SK-N-SH treated with all-trans-retinoic acid at 6 μM for 48 hours (cell line): Measurements from ENCODE around the gene SH3BGRL2.

Experiments used
- ATAC-seq: fragments of 200-7000 bp; cut with Tn5 transposase; 3 replicates; pipeline ENCODE4 v1.9.1; 2020; ENCODE audit warnings: mild to moderate bottlenecking, moderate library complexity
- BACH2 ChIP-seq: fragments of 250-450 bp; sonication (Bioruptor Pico); IDR thresholded peaks from 2 replicates; pipeline ENCODE4 v1.9.0; 2021; ENCODE audit warnings: mild to moderate bottlenecking, borderline replicate concordance
- CSDC2 ChIP-seq: fragments of 250-450 bp; sonication (Bioruptor Pico); IDR thresholded peaks from 2 replicates; pipeline ENCODE4 v1.5.0; 2020; ENCODE audit warnings: mild to moderate bottlenecking, moderate library complexity
- ESRRG ChIP-seq: fragments of 250-450 bp; sonication (Bioruptor Pico); IDR thresholded peaks from 2 replicates; pipeline ENCODE4 v1.6.1; 2021; ENCODE audit warnings: mild to moderate bottlenecking
- GLIS3 ChIP-seq: fragments of 250-450 bp; sonication (Bioruptor Pico); IDR thresholded peaks from 2 replicates; pipeline ENCODE4 v1.5.0; 2020; ENCODE audit warnings: mild to moderate bottlenecking, moderate library complexity
- ISL1 ChIP-seq: fragments of 250-450 bp; sonication (Bioruptor Pico); IDR thresholded peaks from 2 replicates; pipeline ENCODE4 v2.1.2; 2022; ENCODE audit warnings: mild to moderate bottlenecking, moderate library complexity
- PPARA ChIP-seq: fragments of 250-450 bp; sonication (Bioruptor Pico); IDR thresholded peaks from 2 replicates; pipeline ENCODE4 v1.5.0; 2020; ENCODE audit warnings: mild to moderate bottlenecking, borderline replicate concordance
- RARB ChIP-seq: fragments of 250-450 bp; sonication (Bioruptor Pico); IDR thresholded peaks from 2 replicates; pipeline ENCODE4 v1.8.0; 2021; ENCODE audit warnings: mild to moderate bottlenecking, moderate library complexity
- SNAI2 ChIP-seq: fragments of 250-450 bp; sonication (Bioruptor Pico); IDR thresholded peaks from 2 replicates; pipeline ENCODE4 v1.5.0; 2020; ENCODE audit warnings: mild to moderate bottlenecking, moderate library complexity
- TCF4 ChIP-seq: fragments of 250-450 bp; sonication (Bioruptor Pico); IDR thresholded peaks from 2 replicates; pipeline ENCODE4 v1.8.0; 2021; ENCODE audit warnings: mild to moderate bottlenecking, moderate library complexity, borderline replicate concordance
- TOX ChIP-seq: fragments of 250-450 bp; sonication (Bioruptor Pico); IDR thresholded peaks from 2 replicates; pipeline ENCODE4 v1.8.0; 2021; ENCODE audit warnings: mild to moderate bottlenecking, moderate library complexity, borderline replicate concordance
- ZC3H10 ChIP-seq: fragments of 250-450 bp; sonication (Bioruptor Pico); IDR thresholded peaks from 2 replicates; pipeline ENCODE4 v1.5.1; 2021; ENCODE audit warnings: mild to moderate bottlenecking, moderate library complexity
- ZFP3 ChIP-seq: fragments of 250-450 bp; sonication (Bioruptor Pico); IDR thresholded peaks from 2 replicates; pipeline ENCODE4 v1.5.0; 2020; ENCODE audit warnings: mild to moderate bottlenecking, moderate library complexity
- ZFP30 ChIP-seq: fragments of 450-650 bp; formaldehyde crosslinking; IDR thresholded peaks from 2 replicates; pipeline ENCODE4 v1.5.0; 2022; ENCODE audit warnings: mild to moderate bottlenecking, moderate library complexity
- ZNF565 ChIP-seq: fragments of 450-650 bp; formaldehyde crosslinking; conservative IDR thresholded peaks from 2 replicates; pipeline ENCODE4 v1.5.0; 2020; ENCODE audit warnings: low read depth, mild to moderate bottlenecking, moderate library complexity
- ZNF70 ChIP-seq: fragments of 450-650 bp; formaldehyde crosslinking; IDR thresholded peaks from 2 replicates; pipeline ENCODE4 v1.5.0; 2020; ENCODE audit warnings: mild to moderate bottlenecking, moderate library complexity
- ZNF8 ChIP-seq: fragments of 450-650 bp; formaldehyde crosslinking; IDR thresholded peaks from 2 replicates; pipeline ENCODE4 v1.5.0; 2020; ENCODE audit warnings: mild to moderate bottlenecking, moderate library complexity
- TF ChIP-seq, protein P1 (sequence below): fragments of 250-450 bp; sonication (Bioruptor Pico); IDR thresholded peaks from 2 replicates; pipeline ENCODE4 v1.5.0; 2020; ENCODE audit warnings: mild to moderate bottlenecking, moderate library complexity
- TF ChIP-seq, protein P2 (sequence below): fragments of 250-450 bp; sonication (Bioruptor Pico); IDR thresholded peaks from 2 replicates; pipeline ENCODE4 v1.8.0; 2020; ENCODE audit warnings: mild to moderate bottlenecking, moderate library complexity, borderline replicate concordance
- TF ChIP-seq, protein P3 (sequence below): fragments of 250-450 bp; sonication (Bioruptor Pico); IDR thresholded peaks from 2 replicates; pipeline ENCODE4 v1.5.1; 2021; ENCODE audit warnings: mild to moderate bottlenecking, moderate library complexity

SH3BGRL2 gene

DNA sequence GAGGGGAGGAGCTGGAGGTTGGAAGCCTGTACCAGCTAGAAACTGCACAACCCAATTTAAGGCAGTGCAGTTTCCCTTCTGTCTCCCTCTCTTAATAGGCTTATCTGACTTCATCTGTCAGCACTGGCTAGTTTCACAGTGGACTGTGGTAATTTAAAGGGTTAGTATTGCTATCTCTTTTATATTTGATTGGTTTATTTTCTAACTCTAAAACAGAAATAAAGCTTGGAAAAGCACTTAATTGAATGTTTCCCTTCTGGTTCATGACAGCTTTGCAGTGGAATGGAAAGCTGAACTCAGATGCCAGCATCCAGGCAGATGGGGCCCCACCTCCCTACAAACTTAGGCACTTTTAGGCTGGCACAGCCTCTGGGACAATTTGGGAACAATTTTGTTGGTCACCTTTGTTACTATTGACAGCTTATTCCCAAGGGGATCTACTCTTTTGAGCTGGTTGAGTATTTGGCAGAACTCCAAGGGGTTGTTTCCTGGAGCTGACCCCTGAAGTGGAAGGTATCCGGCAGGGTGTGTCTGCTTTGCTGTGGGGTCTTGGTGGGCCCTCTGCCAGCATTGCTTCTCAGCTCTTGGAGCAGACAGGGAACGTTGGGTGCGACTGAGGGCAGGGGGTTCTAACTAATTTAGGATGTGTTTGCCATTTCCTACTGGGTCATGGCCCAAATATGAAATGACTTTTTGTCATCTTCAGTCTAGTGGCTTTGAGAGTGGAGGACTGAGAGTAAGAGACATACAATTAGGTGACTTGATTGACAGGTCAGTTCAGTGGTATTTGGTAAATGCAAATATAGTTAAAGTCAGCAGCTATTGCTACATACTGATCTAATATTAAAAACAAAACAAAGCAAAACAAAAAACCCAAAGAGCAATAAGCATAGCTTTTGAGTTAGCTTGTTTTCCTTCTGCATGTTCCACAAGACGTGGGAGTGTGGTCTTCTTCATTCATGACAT lies 9.3 kb downstream of the SH3BGRL2 start:
- TF ChIP-seq TCF4 (CRISPR knock-in tag) = 0 out of 2 replicates have a peak, but pooled peaks have one; percentile 34
- TF ChIP-seq, protein P1, sequence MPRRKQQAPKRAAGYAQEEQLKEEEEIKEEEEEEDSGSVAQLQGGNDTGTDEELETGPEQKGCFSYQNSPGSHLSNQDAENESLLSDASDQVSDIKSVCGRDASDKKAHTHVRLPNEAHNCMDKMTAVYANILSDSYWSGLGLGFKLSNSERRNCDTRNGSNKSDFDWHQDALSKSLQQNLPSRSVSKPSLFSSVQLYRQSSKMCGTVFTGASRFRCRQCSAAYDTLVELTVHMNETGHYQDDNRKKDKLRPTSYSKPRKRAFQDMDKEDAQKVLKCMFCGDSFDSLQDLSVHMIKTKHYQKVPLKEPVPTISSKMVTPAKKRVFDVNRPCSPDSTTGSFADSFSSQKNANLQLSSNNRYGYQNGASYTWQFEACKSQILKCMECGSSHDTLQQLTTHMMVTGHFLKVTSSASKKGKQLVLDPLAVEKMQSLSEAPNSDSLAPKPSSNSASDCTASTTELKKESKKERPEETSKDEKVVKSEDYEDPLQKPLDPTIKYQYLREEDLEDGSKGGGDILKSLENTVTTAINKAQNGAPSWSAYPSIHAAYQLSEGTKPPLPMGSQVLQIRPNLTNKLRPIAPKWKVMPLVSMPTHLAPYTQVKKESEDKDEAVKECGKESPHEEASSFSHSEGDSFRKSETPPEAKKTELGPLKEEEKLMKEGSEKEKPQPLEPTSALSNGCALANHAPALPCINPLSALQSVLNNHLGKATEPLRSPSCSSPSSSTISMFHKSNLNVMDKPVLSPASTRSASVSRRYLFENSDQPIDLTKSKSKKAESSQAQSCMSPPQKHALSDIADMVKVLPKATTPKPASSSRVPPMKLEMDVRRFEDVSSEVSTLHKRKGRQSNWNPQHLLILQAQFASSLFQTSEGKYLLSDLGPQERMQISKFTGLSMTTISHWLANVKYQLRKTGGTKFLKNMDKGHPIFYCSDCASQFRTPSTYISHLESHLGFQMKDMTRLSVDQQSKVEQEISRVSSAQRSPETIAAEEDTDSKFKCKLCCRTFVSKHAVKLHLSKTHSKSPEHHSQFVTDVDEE (CRISPR knock-in tag) = peak; percentile 70; the same call in 1 of the 2 replicates
- TF ChIP-seq PPARA (CRISPR knock-in tag) = no peak
- no peak for TF ChIP-seq RARB (CRISPR knock-in tag)
- TF ChIP-seq, protein P2, sequence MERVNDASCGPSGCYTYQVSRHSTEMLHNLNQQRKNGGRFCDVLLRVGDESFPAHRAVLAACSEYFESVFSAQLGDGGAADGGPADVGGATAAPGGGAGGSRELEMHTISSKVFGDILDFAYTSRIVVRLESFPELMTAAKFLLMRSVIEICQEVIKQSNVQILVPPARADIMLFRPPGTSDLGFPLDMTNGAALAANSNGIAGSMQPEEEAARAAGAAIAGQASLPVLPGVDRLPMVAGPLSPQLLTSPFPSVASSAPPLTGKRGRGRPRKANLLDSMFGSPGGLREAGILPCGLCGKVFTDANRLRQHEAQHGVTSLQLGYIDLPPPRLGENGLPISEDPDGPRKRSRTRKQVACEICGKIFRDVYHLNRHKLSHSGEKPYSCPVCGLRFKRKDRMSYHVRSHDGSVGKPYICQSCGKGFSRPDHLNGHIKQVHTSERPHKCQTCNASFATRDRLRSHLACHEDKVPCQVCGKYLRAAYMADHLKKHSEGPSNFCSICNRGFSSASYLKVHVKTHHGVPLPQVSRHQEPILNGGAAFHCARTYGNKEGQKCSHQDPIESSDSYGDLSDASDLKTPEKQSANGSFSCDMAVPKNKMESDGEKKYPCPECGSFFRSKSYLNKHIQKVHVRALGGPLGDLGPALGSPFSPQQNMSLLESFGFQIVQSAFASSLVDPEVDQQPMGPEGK = no peak
- peak; percentile 80 for TF ChIP-seq ISL1 (CRISPR knock-in tag)
- no peak for TF ChIP-seq ESRRG (CRISPR knock-in tag)
- no peak for TF ChIP-seq TOX
- peak; percentile 80 for ATAC-seq

DNA sequence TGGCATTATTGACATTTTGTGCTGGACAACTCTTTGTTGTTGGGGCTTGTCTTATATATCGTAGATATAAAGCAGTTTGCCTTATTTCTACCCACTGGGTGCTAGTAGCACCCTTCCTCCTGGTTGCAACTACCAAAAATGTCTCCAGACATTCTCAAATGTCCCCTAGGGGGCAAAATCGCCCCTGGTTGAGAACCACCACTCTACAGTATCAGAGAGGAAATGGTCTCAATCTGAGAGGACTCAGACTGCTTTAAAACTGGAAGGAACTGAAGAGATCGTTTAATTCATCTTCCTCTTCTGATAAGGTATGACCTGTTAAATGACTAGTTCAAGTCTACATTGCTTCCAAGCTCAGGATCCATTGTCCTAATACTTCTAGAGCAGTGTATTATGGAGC lies 14.9 kb downstream of the SH3BGRL2 start:
- ATAC-seq = no peak
- TF ChIP-seq ISL1 (CRISPR knock-in tag) (no peak), ZNF70 (CRISPR knock-in tag) (no peak), SNAI2 (CRISPR knock-in tag) (no peak), ZFP3 (no peak), TOX (no peak), PPARA (CRISPR knock-in tag) (no peak), RARB (CRISPR knock-in tag) (no peak), CSDC2 (CRISPR knock-in tag) (no peak), BACH2 (no peak), ZC3H10 (CRISPR knock-in tag) (no peak), ZFP30 (CRISPR knock-in tag) (no peak)
- TF ChIP-seq, protein P3, sequence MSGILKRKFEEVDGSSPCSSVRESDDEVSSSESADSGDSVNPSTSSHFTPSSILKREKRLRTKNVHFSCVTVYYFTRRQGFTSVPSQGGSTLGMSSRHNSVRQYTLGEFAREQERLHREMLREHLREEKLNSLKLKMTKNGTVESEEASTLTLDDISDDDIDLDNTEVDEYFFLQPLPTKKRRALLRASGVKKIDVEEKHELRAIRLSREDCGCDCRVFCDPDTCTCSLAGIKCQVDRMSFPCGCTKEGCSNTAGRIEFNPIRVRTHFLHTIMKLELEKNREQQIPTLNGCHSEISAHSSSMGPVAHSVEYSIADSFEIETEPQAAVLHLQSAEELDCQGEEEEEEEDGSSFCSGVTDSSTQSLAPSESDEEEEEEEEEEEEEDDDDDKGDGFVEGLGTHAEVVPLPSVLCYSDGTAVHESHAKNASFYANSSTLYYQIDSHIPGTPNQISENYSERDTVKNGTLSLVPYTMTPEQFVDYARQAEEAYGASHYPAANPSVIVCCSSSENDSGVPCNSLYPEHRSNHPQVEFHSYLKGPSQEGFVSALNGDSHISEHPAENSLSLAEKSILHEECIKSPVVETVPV (CRISPR knock-in tag) = no peak
- TF ChIP-seq, protein P2 = no peak
- TF ChIP-seq, all 23 proteins: peak for 0

- no peak for ATAC-seq
- TF ChIP-seq, protein P3 (CRISPR knock-in tag) = no peak
Measured at GRCh38 chr6:79646561-79646960, 15.4 kb downstream of the SH3BGRL2 start.

DNA sequence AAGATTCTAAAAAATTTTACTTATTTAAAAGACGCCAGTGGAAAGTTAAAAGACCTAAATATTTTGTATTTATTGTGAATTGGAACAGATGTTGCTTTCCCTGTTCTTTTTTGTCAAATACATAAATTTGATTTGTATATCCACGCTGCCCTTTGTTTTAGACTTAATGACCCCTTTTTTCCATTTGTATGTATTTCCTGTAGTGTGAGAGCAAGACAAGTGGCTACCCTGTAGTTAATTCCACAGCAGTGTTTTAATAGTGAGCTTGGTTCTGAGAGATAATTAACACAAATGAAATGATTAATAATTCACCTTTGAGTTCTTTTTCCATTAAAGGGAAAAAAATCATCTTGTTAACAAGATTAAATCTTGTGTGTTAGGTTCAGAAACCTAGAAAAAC lies 16.6 kb downstream of the SH3BGRL2 start:
- TF ChIP-seq TOX (no peak), ZNF565 (CRISPR knock-in tag) (no peak), ZNF8 (CRISPR knock-in tag) (no peak), GLIS3 (CRISPR knock-in tag) (no peak)
- TF ChIP-seq, protein P1 (CRISPR knock-in tag) = no peak
- no peak for ATAC-seq
